ENCODE data around the gene IL25.
"Not testable (repeated sequence)": the region's sequence is repeated elsewhere in the genome, so short reads cannot be mapped to it uniquely, and the experiment has no call there.

Gene IL25

GRCh38 chr14:23399136-23399535, 26.5 kb downstream of the IL25 start:
- no peaks in the 10 kb centered on the region for H3K36me3 ChIP-seq (ENCODE audit: insufficient read depth, low read length)
- no peaks in the 10 kb centered on the region for H3K9me3 ChIP-seq (ENCODE audit: low read depth, low read length)
- H3K27ac ChIP-seq: no peak overlapping the region
- no peak for DNase-seq (ENCODE audit: low read depth, low spot score)
- no peak overlapping the region for H3K4me3 ChIP-seq
- TF ChIP-seq EZH2 (IDR thresholded peaks at IDR 0.05) (no peak), FOXP2 (optimal IDR thresholded peaks at IDR 0.05; ENCODE audit: control extremely low read depth, extremely low read length, insufficient read depth) (no peak), POLR2AphosphoS5 (IDR thresholded peaks at IDR 0.05; ENCODE audit: borderline replicate concordance, low read depth, low read length) (no peak)
- H3K9ac ChIP-seq (ENCODE audit: insufficient read length): no peak overlapping the region

- Histone ChIP-seq H3K9me3 (ENCODE audit: low read depth, low read length) (no peaks in the 10 kb centered on the region), H3K36me3 (ENCODE audit: insufficient read depth, low read length) (no peaks in the 10 kb centered on the region), H3K4me3 (no peak overlapping the region), H3K27ac (no peak overlapping the region), H3K9ac (ENCODE audit: insufficient read length) (no peak overlapping the region)
- DNase-seq (ENCODE audit: low read depth, low spot score): no peak
- TF ChIP-seq EZH2 (IDR thresholded peaks at IDR 0.05) (no peak), POLR2AphosphoS5 (IDR thresholded peaks at IDR 0.05; ENCODE audit: borderline replicate concordance, low read depth, low read length) (no peak), FOXP2 (optimal IDR thresholded peaks at IDR 0.05; ENCODE audit: control extremely low read depth, extremely low read length, insufficient read depth) (no peak)
Observed at GRCh38 chr14:23399591-23399990, 27.0 kb downstream of the IL25 start.

- not testable (repeated sequence) for H3K27ac ChIP-seq; H3K36me3 ChIP-seq (ENCODE audit: insufficient read depth, low read length); H3K9me3 ChIP-seq (ENCODE audit: low read depth, low read length); DNase-seq (ENCODE audit: low read depth, low spot score); H3K9ac ChIP-seq (ENCODE audit: insufficient read length); H3K4me3 ChIP-seq
Observed at GRCh38 chr14:23400496-23401149, 28.0 kb downstream of the IL25 start.

GRCh38 chr14:23401291-23401690, 28.7 kb downstream of the IL25 start:
- no peak for DNase-seq (ENCODE audit: low read depth, low spot score)
- H3K27ac ChIP-seq: no peak overlapping the region
- no peaks in the 10 kb centered on the region for H3K36me3 ChIP-seq (ENCODE audit: insufficient read depth, low read length)
- H3K9me3 ChIP-seq (ENCODE audit: low read depth, low read length): no peaks in the 10 kb centered on the region
- no peak overlapping the region for H3K4me3 ChIP-seq
- H3K9ac ChIP-seq (ENCODE audit: insufficient read length): no peak overlapping the region
- TF ChIP-seq EZH2 (IDR thresholded peaks at IDR 0.05): no peak
- TF ChIP-seq POLR2AphosphoS5 (IDR thresholded peaks at IDR 0.05; ENCODE audit: borderline replicate concordance, low read depth, low read length): no peak
- no peak for TF ChIP-seq FOXP2 (optimal IDR thresholded peaks at IDR 0.05; ENCODE audit: control extremely low read depth, extremely low read length, insufficient read depth)

- Histone ChIP-seq H3K4me3 (peak overlapping the region; percentile 51; the same call in 1 of the 2 replicates), H3K9ac (ENCODE audit: insufficient read length) (no peak overlapping the region), H3K9me3 (ENCODE audit: low read depth, low read length) (no peaks in the 10 kb centered on the region), H3K27ac (no peak overlapping the region), H3K36me3 (ENCODE audit: insufficient read depth, low read length) (no peaks in the 10 kb centered on the region)
- TF ChIP-seq POLR2AphosphoS5 (IDR thresholded peaks at IDR 0.05; ENCODE audit: borderline replicate concordance, low read depth, low read length) (no peak), FOXP2 (optimal IDR thresholded peaks at IDR 0.05; ENCODE audit: control extremely low read depth, extremely low read length, insufficient read depth) (no peak), EZH2 (IDR thresholded peaks at IDR 0.05) (no peak)
- no peak for DNase-seq (ENCODE audit: low read depth, low spot score)
Observed at GRCh38 chr14:23402296-23403138, 29.9 kb downstream of the IL25 start.

- TF ChIP-seq POLR2AphosphoS5 (IDR thresholded peaks at IDR 0.05; ENCODE audit: borderline replicate concordance, low read depth, low read length) (no peak), EZH2 (IDR thresholded peaks at IDR 0.05) (no peak), FOXP2 (optimal IDR thresholded peaks at IDR 0.05; ENCODE audit: control extremely low read depth, extremely low read length, insufficient read depth) (no peak)
- no peak overlapping the region for H3K9ac ChIP-seq (ENCODE audit: insufficient read length)
- H3K36me3 ChIP-seq (ENCODE audit: insufficient read depth, low read length): no peaks in the 10 kb centered on the region
- no peak overlapping the region for H3K4me3 ChIP-seq
- H3K27ac ChIP-seq: no peak overlapping the region
- no peak for DNase-seq (ENCODE audit: low read depth, low spot score)
- no peaks in the 10 kb centered on the region for H3K9me3 ChIP-seq (ENCODE audit: low read depth, low read length)
Observed at GRCh38 chr14:23403139-23403438, 30.5 kb downstream of the IL25 start.

GRCh38 chr14:23403908-23404307, 31.3 kb downstream of the IL25 start:
- no peak for DNase-seq (ENCODE audit: low read depth, low spot score)
- Histone ChIP-seq H3K27ac (no peak overlapping the region), H3K9me3 (ENCODE audit: low read depth, low read length) (no peaks in the 10 kb centered on the region), H3K9ac (ENCODE audit: insufficient read length) (no peak overlapping the region), H3K36me3 (ENCODE audit: insufficient read depth, low read length) (no peaks in the 10 kb centered on the region), H3K4me3 (no peak overlapping the region)
- TF ChIP-seq POLR2AphosphoS5 (IDR thresholded peaks at IDR 0.05; ENCODE audit: borderline replicate concordance, low read depth, low read length) (no peak), FOXP2 (optimal IDR thresholded peaks at IDR 0.05; ENCODE audit: control extremely low read depth, extremely low read length, insufficient read depth) (no peak), EZH2 (IDR thresholded peaks at IDR 0.05) (no peak)

- no peak for DNase-seq (ENCODE audit: low read depth, low spot score)
- H3K27ac ChIP-seq: no peak overlapping the region
- TF ChIP-seq FOXP2 (optimal IDR thresholded peaks at IDR 0.05; ENCODE audit: control extremely low read depth, extremely low read length, insufficient read depth) (no peak), EZH2 (IDR thresholded peaks at IDR 0.05) (no peak), POLR2AphosphoS5 (IDR thresholded peaks at IDR 0.05; ENCODE audit: borderline replicate concordance, low read depth, low read length) (no peak)
Observed at GRCh38 chr14:23404331-23404900, 31.8 kb downstream of the IL25 start.

More at GRCh38 chr14:23404331-23404900, 31.8 kb downstream of the IL25 start:
- Histone ChIP-seq H3K9ac (ENCODE audit: insufficient read length) (no peak overlapping the region), H3K4me3 (no peak overlapping the region), H3K36me3 (ENCODE audit: insufficient read depth, low read length) (no peaks in the 10 kb centered on the region), H3K9me3 (ENCODE audit: low read depth, low read length) (no peaks in the 10 kb centered on the region)

Measured in SK-N-MC (cell line).